H1 (cell line): ENCODE results near the gene PTPRO. TPM values are rescaled to one million over a fixed set of nuclear protein-coding genes. Genes with fewer than 3 reads are reported as not detected.

Experiments
- CTCF ChIA-PET: fragments of 300-600 bp; sonication (Branson Sonifier 250); formaldehyde crosslinking; loops from one replicate; lab custom pipeline; 2021; ENCODE audit not compliant: partially characterized antibody; lab: Charles Lee
- POLR2A ChIA-PET: fragments of 300-600 bp; sonication (Branson Sonifier 250); formaldehyde crosslinking; loops from one replicate; lab custom pipeline; 2021; ENCODE audit warnings: inconsistent platforms; ENCODE audit not compliant: partially characterized antibody; lab: Charles Lee
- DNase-seq, 2 experiments: peaks; one replicate each; pipeline versions ENCODE4 v3.0.0 to v3.0.0-alpha.2; 2010 to 2022; ENCODE audit warnings: low spot score in 2 of 2, low read depth in 1 of 2, mixed read lengths in 1 of 2
- FAIRE-seq: peaks from 2 replicates; lab custom pipeline; 2011; peaks lifted over from hg19 to GRCh38; lab: Jason Lieb, UNC
- H2AFZ ChIP-seq: 2 replicates; pipeline ENCODE4 v1.8.1; 2012; ENCODE audit warnings: low read length, inconsistent platforms
- H2AK5ac ChIP-seq: 2 replicates; pipeline ENCODE4 v1.6.1; 2013; ENCODE audit warnings: low read depth, low read length
- H2BK120ac ChIP-seq: replicated peaks from 2 replicates; pipeline ENCODE3; 2013; ENCODE audit warnings: low read depth, low read length, inconsistent platforms
- H2BK12ac ChIP-seq: 2 replicates; pipeline ENCODE4 v1.6.1; 2013; ENCODE audit warnings: low read depth, low read length
- H2BK15ac ChIP-seq: 2 replicates; pipeline ENCODE4 v1.6.1; 2013; ENCODE audit warnings: low read length
- H2BK20ac ChIP-seq: 2 replicates; pipeline ENCODE4 v1.6.1; 2013; ENCODE audit warnings: low read length
- H2BK5ac ChIP-seq: 2 replicates; pipeline ENCODE4 v1.6.1; 2013; ENCODE audit warnings: low read depth, low read length
- H3K14ac ChIP-seq: 2 replicates; pipeline ENCODE4 v1.6.1; 2013; ENCODE audit warnings: inconsistent platforms; ENCODE audit not compliant: insufficient read length
- H3K18ac ChIP-seq: 2 replicates; pipeline ENCODE4 v1.6.1; 2013; ENCODE audit warnings: low read length; ENCODE audit errors: extremely low read depth
- H3K23ac ChIP-seq: 2 replicates; pipeline ENCODE4 v1.6.1; 2013; ENCODE audit warnings: inconsistent platforms; ENCODE audit not compliant: insufficient read length
- H3K23me2 ChIP-seq: 2 replicates; pipeline ENCODE4 v1.6.1; 2013; ENCODE audit warnings: low read depth, low read length
- H3K27ac ChIP-seq: 2 replicates; pipeline ENCODE4 v1.6.1; 2011; ENCODE audit warnings: low read depth, low read length, inconsistent platforms
- H3K27me3 ChIP-seq, 4 experiments: replicated peaks in 1 of 4; 1 replicate in 1 of 4; 2 replicates in 3 of 4; pipeline versions ENCODE4 v1.6.1 to v1.8.1; 2011 to 2013; ENCODE audit warnings: low read length in 3 of 4, mild to moderate bottlenecking in 3 of 4, inconsistent platforms in 2 of 4, mixed read lengths in 2 of 4, moderate library complexity in 1 of 4; ENCODE audit not compliant: control insufficient read depth in 3 of 4, insufficient read depth in 3 of 4; ENCODE audit errors: extremely low read depth in 1 of 4
- H3K36me3 ChIP-seq, 4 experiments: 2 replicates each; pipeline versions ENCODE4 v1.6.1 to v1.8.1; 2011 to 2013; ENCODE audit warnings: mild to moderate bottlenecking in 4 of 4, low read length in 3 of 4, moderate library complexity in 2 of 4, control low read depth in 1 of 4, inconsistent platforms in 1 of 4; ENCODE audit not compliant: insufficient read depth in 4 of 4, control insufficient read depth in 2 of 4
- H3K4ac ChIP-seq: replicated peaks from 2 replicates; pipeline ENCODE3; 2013; ENCODE audit warnings: low read length, low read depth, mixed read lengths, inconsistent platforms; ENCODE audit not compliant: insufficient read length
- H3K4me1 ChIP-seq, 4 experiments: replicated peaks in 1 of 4; 1 replicate in 1 of 4; 2 replicates in 3 of 4; pipeline versions ENCODE4 v1.6.1 to v1.8.1; 2011 to 2013; ENCODE audit warnings: low read length in 3 of 4, inconsistent platforms in 2 of 4, mixed read lengths in 1 of 4; ENCODE audit not compliant: insufficient read depth in 4 of 4, control insufficient read depth in 3 of 4
- H3K4me2 ChIP-seq, 2 experiments: 2 replicates each; pipeline versions ENCODE4 v1.6.1 to v1.8.1; 2011 to 2013; ENCODE audit warnings: low read depth in 2 of 2, low read length in 2 of 2, control low read depth in 1 of 2, inconsistent platforms in 1 of 2, mild to moderate bottlenecking in 1 of 2; ENCODE audit not compliant: insufficient read depth in 1 of 2
- H3K4me3 ChIP-seq, 4 experiments: fragments of 200-600, 300-600 bp in 1 of 4; sonication (generic), shearing (Covaris generic), sonication (Bioruptor Twin) in 1 of 4; 2 replicates each; pipeline versions ENCODE4 v1.5.1 to v1.8.1; 2011 to 2016; ENCODE audit warnings: low read length in 4 of 4, low read depth in 3 of 4, control low read depth in 2 of 4, inconsistent platforms in 2 of 4, mild to moderate bottlenecking in 2 of 4, mixed read lengths in 1 of 4, moderate library complexity in 1 of 4; ENCODE audit not compliant: insufficient read depth in 2 of 4; ENCODE audit errors: extremely low read depth in 1 of 4
- H3K56ac ChIP-seq: replicated peaks from 2 replicates; pipeline ENCODE3; 2013; ENCODE audit warnings: low read depth, mild to moderate bottlenecking, mixed read lengths, low read length, inconsistent platforms; ENCODE audit not compliant: insufficient read length
- H3K79me1 ChIP-seq: 2 replicates; pipeline ENCODE4 v1.6.1; 2013; ENCODE audit warnings: low read depth, low read length, control low read depth
- H3K79me2 ChIP-seq, 2 experiments: 2 replicates each; pipeline versions ENCODE4 v1.6.1 to v1.8.1; 2012 to 2013; ENCODE audit warnings: low read length in 2 of 2, mild to moderate bottlenecking in 2 of 2, inconsistent platforms in 1 of 2; ENCODE audit not compliant: insufficient read depth in 2 of 2, control insufficient read depth in 1 of 2
- H3K9ac ChIP-seq, 4 experiments: replicated peaks in 1 of 4; 1 replicate in 1 of 4; 2 replicates in 3 of 4; pipeline versions ENCODE4 v1.6.1 to v1.8.1; 2011 to 2013; ENCODE audit warnings: low read depth in 3 of 4, low read length in 3 of 4, control low read depth in 2 of 4, mild to moderate bottlenecking in 2 of 4, moderate library complexity in 2 of 4, inconsistent platforms in 1 of 4; ENCODE audit errors: extremely low read depth in 1 of 4
- H3K9me3 ChIP-seq, 2 experiments: 2 replicates each; pipeline versions ENCODE4 v1.6.1 to v1.8.1; 2012 to 2013; ENCODE audit warnings: mild to moderate bottlenecking in 2 of 2, moderate library complexity in 2 of 2, control low read depth in 1 of 2, inconsistent platforms in 1 of 2, low read depth in 1 of 2, low read length in 1 of 2, mixed read lengths in 1 of 2; ENCODE audit not compliant: insufficient read depth in 2 of 2
- H4K20me1 ChIP-seq, 2 experiments: replicated peaks in 1 of 2; 2 replicates each; pipeline versions ENCODE3 to v1.8.1; 2011 to 2013; ENCODE audit warnings: inconsistent platforms in 2 of 2, low read length in 2 of 2, mild to moderate bottlenecking in 1 of 2; ENCODE audit not compliant: insufficient read depth in 2 of 2, control insufficient read depth in 1 of 2
- H4K5ac ChIP-seq: 2 replicates; pipeline ENCODE4 v1.6.1; 2013; ENCODE audit warnings: low read length, low read depth, mixed read lengths, inconsistent platforms; ENCODE audit not compliant: insufficient read length
- H4K8ac ChIP-seq: 2 replicates; pipeline ENCODE4 v1.8.0; 2013; ENCODE audit warnings: mild to moderate bottlenecking, moderate library complexity, low read length, inconsistent platforms; ENCODE audit not compliant: insufficient read depth; ENCODE audit errors: extremely low read depth
- H4K91ac ChIP-seq: replicated peaks from 2 replicates; pipeline ENCODE3; 2013; ENCODE audit warnings: low read length, mixed read lengths, inconsistent platforms; ENCODE audit not compliant: insufficient read length
- BRCA1 ChIP-seq: IDR thresholded peaks from 2 replicates; pipeline ENCODE4 v1.6.1; 2012; ENCODE audit warnings: low read depth, low read length, improper control_type of control experiment
- MAFK ChIP-seq: IDR thresholded peaks from 2 replicates; pipeline ENCODE4 v1.6.1; 2012; ENCODE audit warnings: low read depth, mild to moderate bottlenecking, improper control_type of control experiment, low read length
- WGBS, 2 experiments: shearing (Covaris generic) in 1 of 2; methylation state at CpG; one replicate each; pipeline versions ENCODE4 v1.1.6 to v1.1.7; 2013 to 2015; ENCODE audit warnings: low lambda C conversion rate in 2 of 2, mixed read lengths in 2 of 2, inconsistent platforms in 1 of 2, low coverage in 1 of 2, missing lambda C conversion rate in 1 of 2; ENCODE audit not compliant: insufficient replicate concordance in 2 of 2, insufficient coverage in 1 of 2, insufficient read length in 1 of 2; ENCODE audit errors: extremely low coverage in 1 of 2, missing lambda C conversion rate in 1 of 2; 5-methylcytosine and 5-hydroxymethylcytosine counted together
- polyA plus RNA-seq, 7 experiments: library from polyadenylated mRNA; depleted of rRNA in 3 of 7; stranded (reverse) in 5 of 7; unstranded in 2 of 7; fragments of >200 nt in 5 of 7; fragments of 200-250 nt in 2 of 7; gene quantifications; 1 replicate in 5 of 7; 2 replicates in 1 of 7; 4 replicates in 1 of 7; pipeline versions ENCODE4 v1.2.1 to v1.2.3, GENCODE V29; 2011 to 2013; ENCODE audit warnings: missing spikeins in 2 of 7, mixed read lengths in 2 of 7
- total RNA-seq: library from RNA; stranded (reverse); fragmentation: NEBNext Ultra II Directional; extraction: Animal tissue kit (Norgen Biotek cat#: 25700); gene quantifications from 2 replicates; pipeline ENCODE4 v1.2.1, GENCODE V29; 2021

The PTPRO gene
- total and polyA plus RNA-seq, 2 of the 8 experiments (the other 6 are each of a cell fraction or from before 2014, with no cell fraction given), result 0.73 to 1.7 TPM

DNA sequence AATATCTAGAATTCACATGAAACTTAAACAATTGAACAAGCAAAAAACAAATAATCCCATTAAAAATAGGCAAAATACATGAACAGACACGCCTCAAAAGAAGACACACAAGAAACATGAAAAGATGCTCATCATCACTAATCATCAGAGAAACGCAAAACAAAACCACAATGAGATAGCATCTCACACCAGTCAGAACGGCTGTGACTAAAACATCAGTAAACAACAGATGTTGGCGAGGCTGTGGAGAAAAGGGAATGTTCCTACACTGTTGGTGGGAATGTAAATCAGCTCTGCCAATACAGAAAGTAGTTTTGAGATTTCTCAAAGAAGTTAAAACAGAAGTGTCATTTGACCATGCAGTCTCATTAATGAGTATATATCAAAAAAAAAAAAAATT, 121.3 kb downstream of the PTPRO start:
- H3K4ac ChIP-seq, result no peak overlapping the region
- DNase-seq (no peak), FAIRE-seq (no peak)
- peaks cover 0 to 3% of the 10 kb centered on the region in 2 experiments; a peak in 1 of 4 replicates for H3K9me3 ChIP-seq
- no peak overlapping the region for H2BK12ac ChIP-seq
- no peak overlapping the region for H2AK5ac ChIP-seq
- H3K79me2 ChIP-seq, result no peaks in the 10 kb centered on the region
- H3K18ac ChIP-seq, result no peak overlapping the region
- no peaks in the 10 kb centered on the region for H3K79me1 ChIP-seq
- no peak overlapping the region for H4K5ac ChIP-seq
- H3K27ac ChIP-seq, result no peak overlapping the region
- H2BK15ac ChIP-seq, result no peak overlapping the region
- no peaks in the 10 kb centered on the region for H3K27me3 ChIP-seq
- no peaks in the 10 kb centered on the region for H3K36me3 ChIP-seq
- H2BK20ac ChIP-seq, result no peak overlapping the region
- H3K56ac ChIP-seq, result no peak overlapping the region
- H2BK120ac ChIP-seq, result no peak overlapping the region
- WGBS, 2 experiments, result 86% methylated on average over 4 of the region's 4 CpGs; no CpG with 5 or more reads in 1 of the 2 experiments
- no peak overlapping the region for H3K4me2 ChIP-seq
- no peaks in the 10 kb centered on the region for H4K20me1 ChIP-seq
- no peak overlapping the region for H3K14ac ChIP-seq
- H3K23ac ChIP-seq, result no peak overlapping the region
- H2AFZ ChIP-seq, result no peak overlapping the region
- POLR2A ChIA-PET, result no interaction called here
- no peak overlapping the region for H4K91ac ChIP-seq
- H3K23me2 ChIP-seq, result no peaks in the 10 kb centered on the region
- CTCF ChIA-PET, result interaction anchor here (0.6 kb wide), 1 partner anchor 20 kb away, joined by 3 read pairs; no protein-coding TSS in a partner anchor
- H3K9ac ChIP-seq, result no peak overlapping the region
- H4K8ac ChIP-seq, result no peak overlapping the region
- no peak overlapping the region for H3K4me3 ChIP-seq
- no peak overlapping the region for H2BK5ac ChIP-seq
- H3K4me1 ChIP-seq, result no peaks in the 10 kb centered on the region
- no peak for TF ChIP-seq BRCA1
- TF ChIP-seq MAFK, result no peak
